Muscle layer of duodenum (tissue), 2 donors: ENCODE data around the gene CSN3.

ENCODE experiments used
- H3K27ac ChIP-seq: one replicate; pipeline ENCODE4 v1.7.0; 2013; ENCODE audit warnings: mild to moderate bottlenecking, low read length
- H3K27me3 ChIP-seq: one replicate; pipeline ENCODE4 v1.7.0; 2013; ENCODE audit warnings: low read depth, mild to moderate bottlenecking, control low read depth, low read length
- H3K36me3 ChIP-seq, 2 donors: one replicate each; pipeline ENCODE4 v1.7.0; 2013; ENCODE audit warnings: low read length in 2 of 2, control low read depth in 1 of 2, mild to moderate bottlenecking in 1 of 2; ENCODE audit not compliant: insufficient read depth in 2 of 2, control insufficient read depth in 1 of 2
- H3K4me1 ChIP-seq, 2 donors: one replicate each; pipeline ENCODE4 v1.7.0; 2013; ENCODE audit warnings: low read length in 2 of 2, mild to moderate bottlenecking in 2 of 2, control low read depth in 1 of 2, moderate library complexity in 1 of 2; ENCODE audit not compliant: insufficient read depth in 2 of 2, control insufficient read depth in 1 of 2
- H3K4me3 ChIP-seq, 2 donors: one replicate each; pipeline ENCODE4 v1.7.0; 2013; ENCODE audit warnings: low read length in 2 of 2, low read depth in 1 of 2, mild to moderate bottlenecking in 1 of 2
- H3K9me3 ChIP-seq, 2 donors: one replicate each; pipeline ENCODE4 v1.7.0; 2013; ENCODE audit warnings: low read length in 2 of 2, control low read depth in 1 of 2, mild to moderate bottlenecking in 1 of 2; ENCODE audit not compliant: control insufficient read depth in 1 of 2
- donor health status: healthy.

The CSN3 gene

GRCh38 chr4:70297576-70297975, 55.2 kb downstream of the CSN3 start:
- Histone ChIP-seq H3K27me3 (no peaks in the 10 kb centered on the region), H3K4me3 (no peak overlapping the region), H3K4me1 (no peaks in the 10 kb centered on the region), H3K9me3 (no peaks in the 10 kb centered on the region), H3K36me3 (no peaks in the 10 kb centered on the region), H3K27ac (no peak overlapping the region)

- H3K36me3 ChIP-seq = no peaks in the 10 kb centered on the region
These were observed 55.7 kb downstream of the CSN3 start for GRCh38 chr4:70298051-70298450.

GRCh38 chr4:70299643-70300042, 57.2 kb downstream of the CSN3 start:
- Histone ChIP-seq H3K4me1 (no peaks in the 10 kb centered on the region), H3K9me3 (no peaks in the 10 kb centered on the region), H3K27me3 (no peaks in the 10 kb centered on the region), H3K4me3 (no peak overlapping the region), H3K27ac (no peak overlapping the region), H3K36me3 (no peaks in the 10 kb centered on the region)

More at GRCh38 chr4:70298051-70298450, 55.7 kb downstream of the CSN3 start:
- Histone ChIP-seq H3K4me3 (no peak overlapping the region), H3K4me1 (no peaks in the 10 kb centered on the region), H3K9me3 (no peaks in the 10 kb centered on the region), H3K27ac (no peak overlapping the region), H3K27me3 (no peaks in the 10 kb centered on the region)

- no peak overlapping the region for H3K27ac ChIP-seq
- H3K27me3 ChIP-seq = no peaks in the 10 kb centered on the region
- no peak overlapping the region for H3K4me3 ChIP-seq
- no peaks in the 10 kb centered on the region for H3K4me1 ChIP-seq
- no peaks in the 10 kb centered on the region for H3K36me3 ChIP-seq
- H3K9me3 ChIP-seq = no peaks in the 10 kb centered on the region
These were observed 57.8 kb downstream of the CSN3 start for GRCh38 chr4:70300215-70300614.
